GM20000 (cell line): Measurements from ENCODE around the gene AP3B2.

Experiments used
- DNase-seq: peaks from one replicate; pipeline ENCODE4 v3.0.0; 2012; ENCODE audit warnings: low spot score
- CTCF ChIP-seq: IDR thresholded peaks from 2 replicates; pipeline ENCODE4 v1.5.1; 2012; ENCODE audit warnings: mild to moderate bottlenecking, control low read depth; ENCODE audit errors: extremely low read depth, missing control alignments

AP3B2 gene

GRCh38 chr15:82692171-82692570 lies 17.5 kb downstream of the AP3B2 start:
- DNase-seq = no peak
- no peak for TF ChIP-seq CTCF

GRCh38 chr15:82689147-82689546 lies 20.5 kb downstream of the AP3B2 start:
- DNase-seq = no peak
- TF ChIP-seq CTCF = no peak

- DNase-seq = no peak
- no peak for TF ChIP-seq CTCF
These were observed 21.0 kb downstream of the AP3B2 start for GRCh38 chr15:82688691-82689090.

GRCh38 chr15:82681371-82681770 lies 28.3 kb downstream of the AP3B2 start:
- TF ChIP-seq CTCF = no peak
- DNase-seq = no peak

GRCh38 chr15:82680200-82681102 lies 29.2 kb downstream of the AP3B2 start:
- DNase-seq = peak; percentile 87
- peak; percentile 15 for TF ChIP-seq CTCF

- TF ChIP-seq CTCF = no peak
- no peak for DNase-seq
These were observed 30.0 kb downstream of the AP3B2 start for GRCh38 chr15:82679626-82680199.

- no peak for DNase-seq
- TF ChIP-seq CTCF = no peak
These were observed 31.9 kb downstream of the AP3B2 start for GRCh38 chr15:82677720-82678323.
